ENCODE data around the gene TRIO. TPM values are rescaled to one million over a fixed set of nuclear protein-coding genes. Genes with fewer than 3 reads are reported as not detected.

Gene TRIO
- total and polyA plus RNA-seq, 2 donors (not counting 3 experiments of a cell fraction or from before 2014, with no cell fraction given), result 82.9 to 248 TPM

DNA sequence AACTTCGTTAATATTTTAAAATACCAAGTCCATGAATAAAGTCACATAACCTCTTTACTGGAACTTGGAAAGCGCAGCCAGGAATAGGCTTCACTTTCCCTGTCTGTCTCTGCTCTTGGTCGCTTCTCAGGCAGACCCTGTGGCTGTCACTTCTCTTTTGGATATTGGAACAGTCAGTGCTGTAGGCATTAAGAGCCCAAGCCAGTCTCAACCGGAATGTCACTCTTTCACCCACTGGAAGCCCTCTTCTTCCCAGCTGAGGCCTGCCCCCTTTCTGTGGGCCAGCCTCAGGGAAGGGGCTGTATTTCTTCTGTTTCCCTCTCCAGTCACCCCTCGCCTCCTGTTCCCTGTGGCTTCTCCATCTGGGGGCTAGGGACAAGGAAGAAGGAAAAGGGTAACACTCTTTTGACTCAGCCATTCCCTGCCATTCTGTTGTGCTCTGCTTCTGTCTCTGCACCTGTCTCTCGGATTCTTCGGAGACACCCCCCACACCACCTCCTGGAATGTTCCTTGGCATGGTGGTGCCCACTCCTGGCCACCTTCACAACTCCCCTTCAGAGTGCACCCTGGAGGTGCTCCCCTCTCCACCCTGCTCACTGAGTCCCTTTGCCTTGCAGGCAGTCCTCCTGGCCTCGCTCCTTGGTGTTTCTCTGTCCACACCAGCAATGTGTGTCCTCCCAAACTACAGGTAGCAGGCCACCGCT, 103.4 kb downstream of the TRIO start:
- ChIA-PET CTCF (interaction anchor here (0.8 to 1.4 kb wide), 3 partner anchors 14 to 23 kb away, joined by 3 read pairs; no protein-coding TSS in a partner anchor), POLR2A (no interaction called here)
- TF ChIP-seq MYC (IDR thresholded peaks at IDR 0.05; ENCODE audit: low read depth, low read length) (no peak), GATA2 (IDR thresholded peaks at IDR 0.05; ENCODE audit: insufficient read depth, insufficient read length, low read depth, low read length) (no peak), FOS (IDR thresholded peaks at IDR 0.05; ENCODE audit: borderline replicate concordance, insufficient read depth, low read length) (no peak), POLR2AphosphoS5 (IDR thresholded peaks at IDR 0.05; ENCODE audit: insufficient read depth, low read depth, low read length) (no peak), EZH2 (IDR thresholded peaks at IDR 0.05; ENCODE audit: borderline replicate concordance, low read depth, low read length, severe bottlenecking) (no peak), JUN (IDR thresholded peaks at IDR 0.05; ENCODE audit: borderline replicate concordance, insufficient read depth, insufficient read length, low read depth) (no peak), POLR2A (IDR thresholded peaks at IDR 0.05; ENCODE audit: low read depth, low read length) (no peak)
- TF ChIP-seq, protein P1, sequence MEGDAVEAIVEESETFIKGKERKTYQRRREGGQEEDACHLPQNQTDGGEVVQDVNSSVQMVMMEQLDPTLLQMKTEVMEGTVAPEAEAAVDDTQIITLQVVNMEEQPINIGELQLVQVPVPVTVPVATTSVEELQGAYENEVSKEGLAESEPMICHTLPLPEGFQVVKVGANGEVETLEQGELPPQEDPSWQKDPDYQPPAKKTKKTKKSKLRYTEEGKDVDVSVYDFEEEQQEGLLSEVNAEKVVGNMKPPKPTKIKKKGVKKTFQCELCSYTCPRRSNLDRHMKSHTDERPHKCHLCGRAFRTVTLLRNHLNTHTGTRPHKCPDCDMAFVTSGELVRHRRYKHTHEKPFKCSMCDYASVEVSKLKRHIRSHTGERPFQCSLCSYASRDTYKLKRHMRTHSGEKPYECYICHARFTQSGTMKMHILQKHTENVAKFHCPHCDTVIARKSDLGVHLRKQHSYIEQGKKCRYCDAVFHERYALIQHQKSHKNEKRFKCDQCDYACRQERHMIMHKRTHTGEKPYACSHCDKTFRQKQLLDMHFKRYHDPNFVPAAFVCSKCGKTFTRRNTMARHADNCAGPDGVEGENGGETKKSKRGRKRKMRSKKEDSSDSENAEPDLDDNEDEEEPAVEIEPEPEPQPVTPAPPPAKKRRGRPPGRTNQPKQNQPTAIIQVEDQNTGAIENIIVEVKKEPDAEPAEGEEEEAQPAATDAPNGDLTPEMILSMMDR (IDR thresholded peaks at IDR 0.05; ENCODE audit: extremely low read depth in 1 of 2, insufficient read depth in 1 of 2, low read depth in 1 of 2, low read length in 2 of 2), result no peak
- TF ChIP-seq, protein P2, sequence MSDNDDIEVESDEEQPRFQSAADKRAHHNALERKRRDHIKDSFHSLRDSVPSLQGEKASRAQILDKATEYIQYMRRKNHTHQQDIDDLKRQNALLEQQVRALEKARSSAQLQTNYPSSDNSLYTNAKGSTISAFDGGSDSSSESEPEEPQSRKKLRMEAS (IDR thresholded peaks at IDR 0.05; ENCODE audit: insufficient read depth, insufficient read length), result no peak
- intact Hi-C loops (cut with micrococcal nuclease), result no loop called here
- no peaks in the 10 kb centered on the region for H3K36me3 ChIP-seq (ENCODE audit: control insufficient read depth in 2 of 2, extremely low read depth in 1 of 2, insufficient read depth in 2 of 2, low read length in 2 of 2)
- H3K4me3 ChIP-seq (replicated peaks in 1 of 3; ENCODE audit: insufficient read depth in 1 of 3, low read depth in 1 of 3, low read length in 3 of 3), result no peak overlapping the region
- no TSS peak for BruUV-seq (replicated peaks)
- no peaks in the 10 kb centered on the region for H3K4me1 ChIP-seq (ENCODE audit: control insufficient read depth, extremely low read depth, insufficient read depth, low read length)
- H3K4me2 ChIP-seq (ENCODE audit: insufficient read depth, low read length), result no peak overlapping the region
- dilution Hi-C loops (cut with MboI; ENCODE audit: extremely low pct_ligation_motif_present, low sequenced_read_pairs), result no loop called here
- FAIRE-seq (no peak), DNase-seq (ENCODE audit: low read depth, low spot score) (no peak)
- no peaks in the 10 kb centered on the region for H3K9me1 ChIP-seq (replicated peaks; ENCODE audit: control insufficient read depth, extremely low read depth, insufficient read depth, low read length)
- H3K9me3 ChIP-seq (replicated peaks; ENCODE audit: control insufficient read depth, insufficient read depth, low read length), result no peaks in the 10 kb centered on the region
- H3K27me3 ChIP-seq (ENCODE audit: control insufficient read depth in 2 of 2, insufficient read depth in 2 of 2, low read length in 2 of 2), result no peaks in the 10 kb centered on the region
- H3K9ac ChIP-seq (replicated peaks; ENCODE audit: extremely low read depth, insufficient read depth, low read length), result no peak overlapping the region
- H3K79me2 ChIP-seq (ENCODE audit: control insufficient read depth, insufficient read depth, low read length), result peaks cover 98% of the 10 kb centered on the region
- H3K27ac ChIP-seq (ENCODE audit: insufficient read depth, low read depth, low read length), result no peak overlapping the region
- H2AFZ ChIP-seq (ENCODE audit: low read depth, low read length), result no peak overlapping the region
- H4K20me1 ChIP-seq (replicated peaks; ENCODE audit: control insufficient read depth, extremely low read depth, insufficient read depth, low read length), result peaks cover 2% of the 10 kb centered on the region
